ENCODE results near the gene SEZ6L2. TPM values are rescaled to one million over a fixed set of nuclear protein-coding genes. Genes with fewer than 3 reads are reported as not detected.

Gene SEZ6L2
- total RNA-seq, 2 experiments from 2014 or later, result 0.11 to 0.13 TPM

DNA sequence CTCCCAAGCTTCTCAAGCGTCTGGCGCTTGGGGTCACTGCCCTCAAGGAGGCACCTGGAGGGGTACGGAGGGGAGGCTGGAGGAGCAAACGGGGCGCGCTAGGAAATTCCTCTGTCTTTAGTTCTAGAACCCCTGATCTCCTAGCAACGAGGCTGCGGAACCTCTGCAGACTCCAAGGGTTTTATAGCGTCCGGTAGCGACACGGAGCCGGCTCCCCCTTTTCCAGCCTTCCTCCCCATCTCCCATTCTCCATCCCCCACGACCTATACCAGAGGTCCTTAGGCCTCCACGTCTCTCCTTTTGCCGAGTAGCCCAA lies 35.7 kb downstream of the SEZ6L2 start:
- DNase-seq (no peak), ATAC-seq (no peak)
- Mint-ChIP-seq H3K27me3 (no peaks in the 10 kb centered on the region), H3K36me3 (ENCODE audit: low read depth) (peaks cover 20% of the 10 kb centered on the region), H3K9me3 (no peaks in the 10 kb centered on the region), H3K4me1 (ENCODE audit: low read depth) (peaks cover 15% of the 10 kb centered on the region), H3K4me3 (peak overlapping the region; percentile 88), H3K27ac (peak overlapping the region; percentile 97)
- TF ChIP-seq, protein P1, sequence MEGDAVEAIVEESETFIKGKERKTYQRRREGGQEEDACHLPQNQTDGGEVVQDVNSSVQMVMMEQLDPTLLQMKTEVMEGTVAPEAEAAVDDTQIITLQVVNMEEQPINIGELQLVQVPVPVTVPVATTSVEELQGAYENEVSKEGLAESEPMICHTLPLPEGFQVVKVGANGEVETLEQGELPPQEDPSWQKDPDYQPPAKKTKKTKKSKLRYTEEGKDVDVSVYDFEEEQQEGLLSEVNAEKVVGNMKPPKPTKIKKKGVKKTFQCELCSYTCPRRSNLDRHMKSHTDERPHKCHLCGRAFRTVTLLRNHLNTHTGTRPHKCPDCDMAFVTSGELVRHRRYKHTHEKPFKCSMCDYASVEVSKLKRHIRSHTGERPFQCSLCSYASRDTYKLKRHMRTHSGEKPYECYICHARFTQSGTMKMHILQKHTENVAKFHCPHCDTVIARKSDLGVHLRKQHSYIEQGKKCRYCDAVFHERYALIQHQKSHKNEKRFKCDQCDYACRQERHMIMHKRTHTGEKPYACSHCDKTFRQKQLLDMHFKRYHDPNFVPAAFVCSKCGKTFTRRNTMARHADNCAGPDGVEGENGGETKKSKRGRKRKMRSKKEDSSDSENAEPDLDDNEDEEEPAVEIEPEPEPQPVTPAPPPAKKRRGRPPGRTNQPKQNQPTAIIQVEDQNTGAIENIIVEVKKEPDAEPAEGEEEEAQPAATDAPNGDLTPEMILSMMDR (IDR thresholded peaks at IDR 0.05), result peak; percentile 20
- intact Hi-C loops (cut with micrococcal nuclease), result no loop called here
- CTCF ChIA-PET, result interaction anchor here (0.7 to 2.4 kb wide), 8 partner anchors 15 to 168 kb away, joined by 3 to 13 read pairs (median 6); partner anchors contain the start of genes PAGR1, TAOK2 and TLCD3B
- POLR2A ChIA-PET, result interaction anchor here (0.6 to 1.7 kb wide), 4 partner anchors 16 to 472 kb away, joined by 3 to 8 read pairs (median 3); partner anchors contain the start of gene TMEM219

DNA sequence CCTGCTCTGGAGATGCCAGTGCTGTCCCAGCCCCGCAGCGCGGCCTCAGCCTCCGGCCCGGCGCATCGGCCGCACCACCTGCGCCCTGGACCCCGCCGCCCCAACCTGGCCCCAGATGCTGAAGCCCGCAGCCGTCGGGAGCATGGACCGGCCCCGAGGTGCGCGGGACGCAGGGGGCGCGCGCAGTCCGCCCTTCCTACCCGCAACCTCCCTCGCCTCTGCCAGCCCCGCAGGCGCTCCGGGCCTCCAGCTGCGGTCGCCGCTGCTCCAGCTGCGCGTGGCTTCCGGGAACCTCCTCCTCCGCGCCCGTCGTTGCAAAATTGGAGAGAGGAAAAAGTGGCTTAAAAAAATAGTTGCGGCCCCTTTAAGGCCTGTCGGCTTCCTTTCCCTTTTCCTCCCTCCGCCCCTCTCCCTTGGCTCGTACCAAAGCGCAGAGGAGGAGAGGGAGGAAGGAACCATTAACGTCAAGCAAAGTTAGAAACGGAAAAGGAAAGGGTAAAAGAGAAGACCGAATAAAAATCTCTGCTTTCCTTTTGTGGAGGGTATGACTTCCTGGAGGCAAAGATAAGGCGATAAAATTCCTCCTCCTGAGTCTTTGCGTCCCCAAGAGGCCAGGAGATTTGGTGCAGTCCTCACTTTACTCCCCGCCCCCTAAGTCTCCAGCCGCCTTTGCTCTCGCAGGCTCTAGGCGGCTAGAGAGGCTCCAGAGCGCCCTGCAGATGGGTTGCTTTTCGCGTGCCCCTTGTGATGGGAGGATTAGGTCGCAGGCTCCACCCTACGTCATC lies 36.3 kb downstream of the SEZ6L2 start, which contains the start of gene CDIPT:
Gene CDIPT (minus strand): TSS at position 343 of the 785 bp plus-strand sequence. CDS start 369 bp downstream, outside the sequence.
- intact Hi-C loops (cut with micrococcal nuclease), result no loop called here
- Mint-ChIP-seq H3K4me1 (ENCODE audit: low read depth) (peaks cover 18% of the 10 kb centered on the region), H3K27me3 (no peaks in the 10 kb centered on the region), H3K36me3 (ENCODE audit: low read depth) (peaks cover 23% of the 10 kb centered on the region), H3K27ac (peak within 1 kb of the TSS; percentile 97), H3K4me3 (peak within 1 kb of the TSS; percentile 88), H3K9me3 (no peaks in the 10 kb centered on the region)
- DNase-seq (peak; percentile 96), ATAC-seq (peak; percentile 99)
- ChIA-PET POLR2A (interaction anchor here (0.6 to 1.7 kb wide), 4 partner anchors 15 to 473 kb away, joined by 3 to 8 read pairs (median 3); partner anchors contain the start of gene TMEM219), CTCF (interaction anchor here (0.7 to 2.4 kb wide), 8 partner anchors 15 to 169 kb away, joined by 3 to 13 read pairs (median 6); partner anchors contain the start of genes PAGR1, TAOK2 and TLCD3B)
- TF ChIP-seq, protein P1 (IDR thresholded peaks at IDR 0.05), result peak; percentile 66

DNA sequence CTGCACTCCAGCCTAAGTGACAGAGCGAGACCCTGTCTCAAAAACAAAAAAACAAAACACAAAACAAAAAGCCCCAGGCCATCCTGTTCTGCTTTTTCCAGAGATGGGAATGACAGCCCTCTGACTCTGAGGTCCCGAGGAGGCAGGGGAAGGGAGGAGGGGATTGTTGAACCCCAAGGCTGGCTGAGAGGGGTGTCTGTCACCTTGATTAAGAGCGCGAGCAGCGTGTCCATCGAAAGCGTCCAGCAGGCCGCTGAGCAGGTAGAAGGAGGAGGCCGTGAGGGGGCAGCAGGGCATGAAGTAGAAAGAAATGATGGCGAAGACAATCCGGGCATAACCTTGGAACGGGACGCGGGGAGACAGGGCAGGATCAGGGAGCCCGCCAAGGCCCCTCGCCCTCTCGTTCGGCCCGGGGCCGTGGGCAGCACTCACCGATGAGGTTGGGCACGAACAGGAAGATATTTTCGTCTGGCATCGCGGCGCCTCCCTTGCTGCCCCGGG lies 36.9 kb downstream of the SEZ6L2 start:
- Mint-ChIP-seq H3K27ac (peak overlapping the region; percentile 97), H3K36me3 (ENCODE audit: low read depth) (peaks cover 23% of the 10 kb centered on the region), H3K9me3 (no peaks in the 10 kb centered on the region), H3K4me3 (peak overlapping the region; percentile 88), H3K27me3 (no peaks in the 10 kb centered on the region), H3K4me1 (ENCODE audit: low read depth) (peaks cover 18% of the 10 kb centered on the region)
- ChIA-PET POLR2A (interaction anchor here (1.1 kb wide), 1 partner anchor 99 kb away, joined by 3 read pairs; the partner anchor contains the start of gene TMEM219), CTCF (interaction anchor here (1.4 to 2.4 kb wide), 3 partner anchors 13 to 61 kb away, joined by 3 to 13 read pairs (median 4); no protein-coding TSS in a partner anchor)
- DNase-seq (no peak), ATAC-seq (no peak)
- intact Hi-C loops (cut with micrococcal nuclease), result no loop called here
- TF ChIP-seq, protein P1 (IDR thresholded peaks at IDR 0.05), result no peak

DNA sequence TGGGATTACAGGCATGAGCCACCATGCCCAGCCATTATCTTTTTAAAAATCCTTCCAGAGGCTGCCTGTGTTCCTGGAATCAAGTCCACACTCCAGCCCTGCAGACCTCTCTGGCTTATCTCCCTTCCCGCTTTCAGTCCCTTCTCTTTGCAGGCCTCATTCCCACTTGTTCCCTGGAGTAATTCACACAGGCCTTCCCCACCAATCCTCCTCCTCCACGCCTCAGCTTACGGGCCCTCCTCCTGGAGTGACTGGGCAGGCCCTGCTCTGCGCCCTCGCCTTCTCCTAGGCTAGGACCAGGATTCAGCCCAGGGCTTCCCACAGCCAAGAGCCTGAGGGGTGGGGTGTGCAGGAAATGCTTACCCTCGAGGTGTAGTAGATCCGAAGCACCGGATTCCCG lies 39.1 kb downstream of the SEZ6L2 start:
- DNase-seq (no peak), ATAC-seq (no peak)
- ChIA-PET CTCF (interaction anchor here (1.6 to 2.0 kb wide), 2 partner anchors 11 to 41 kb away, joined by 3 to 4 read pairs; no protein-coding TSS in a partner anchor), POLR2A (no interaction called here)
- Mint-ChIP-seq H3K27ac (no peak overlapping the region), H3K36me3 (ENCODE audit: low read depth) (peaks cover 23% of the 10 kb centered on the region), H3K9me3 (no peaks in the 10 kb centered on the region), H3K27me3 (no peaks in the 10 kb centered on the region), H3K4me1 (ENCODE audit: low read depth) (peaks cover 18% of the 10 kb centered on the region), H3K4me3 (no peak overlapping the region)
- intact Hi-C loops (cut with micrococcal nuclease), result no loop called here
- TF ChIP-seq, protein P1 (IDR thresholded peaks at IDR 0.05), result no peak
